Stimulated activated CD8-positive, alpha-beta memory T cell treated with anti-CD3 and anti-CD28 coated beads, Interleukin-15, amount 100 ng/mL, for 24 hours (primary cell): ENCODE data around the gene ITGB7.
A peak's percentile ranks its signal among the peaks of the same experiment; 100 is the strongest.

Experiments
- DNase-seq: peaks from one replicate; pipeline ENCODE4 v3.0.0-alpha.2; 2020; ENCODE audit warnings: low read depth

ITGB7 gene, protein sequence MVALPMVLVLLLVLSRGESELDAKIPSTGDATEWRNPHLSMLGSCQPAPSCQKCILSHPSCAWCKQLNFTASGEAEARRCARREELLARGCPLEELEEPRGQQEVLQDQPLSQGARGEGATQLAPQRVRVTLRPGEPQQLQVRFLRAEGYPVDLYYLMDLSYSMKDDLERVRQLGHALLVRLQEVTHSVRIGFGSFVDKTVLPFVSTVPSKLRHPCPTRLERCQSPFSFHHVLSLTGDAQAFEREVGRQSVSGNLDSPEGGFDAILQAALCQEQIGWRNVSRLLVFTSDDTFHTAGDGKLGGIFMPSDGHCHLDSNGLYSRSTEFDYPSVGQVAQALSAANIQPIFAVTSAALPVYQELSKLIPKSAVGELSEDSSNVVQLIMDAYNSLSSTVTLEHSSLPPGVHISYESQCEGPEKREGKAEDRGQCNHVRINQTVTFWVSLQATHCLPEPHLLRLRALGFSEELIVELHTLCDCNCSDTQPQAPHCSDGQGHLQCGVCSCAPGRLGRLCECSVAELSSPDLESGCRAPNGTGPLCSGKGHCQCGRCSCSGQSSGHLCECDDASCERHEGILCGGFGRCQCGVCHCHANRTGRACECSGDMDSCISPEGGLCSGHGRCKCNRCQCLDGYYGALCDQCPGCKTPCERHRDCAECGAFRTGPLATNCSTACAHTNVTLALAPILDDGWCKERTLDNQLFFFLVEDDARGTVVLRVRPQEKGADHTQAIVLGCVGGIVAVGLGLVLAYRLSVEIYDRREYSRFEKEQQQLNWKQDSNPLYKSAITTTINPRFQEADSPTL

GRCh38 chr12:53207042-53207441, at the start of gene ITGB7:
TSS of gene ITGB7 (minus strand) at chr12:53207251. CDS start at chr12:53200443, 6,808 bp downstream.
- DNase-seq = no peak

- DNase-seq = no peak
These were observed 48.9 kb upstream of the ITGB7 start for GRCh38 chr12:53255996-53256395.

GRCh38 chr12:53254816-53255545, 47.9 kb upstream of the ITGB7 start:
- DNase-seq = no peak

DNA sequence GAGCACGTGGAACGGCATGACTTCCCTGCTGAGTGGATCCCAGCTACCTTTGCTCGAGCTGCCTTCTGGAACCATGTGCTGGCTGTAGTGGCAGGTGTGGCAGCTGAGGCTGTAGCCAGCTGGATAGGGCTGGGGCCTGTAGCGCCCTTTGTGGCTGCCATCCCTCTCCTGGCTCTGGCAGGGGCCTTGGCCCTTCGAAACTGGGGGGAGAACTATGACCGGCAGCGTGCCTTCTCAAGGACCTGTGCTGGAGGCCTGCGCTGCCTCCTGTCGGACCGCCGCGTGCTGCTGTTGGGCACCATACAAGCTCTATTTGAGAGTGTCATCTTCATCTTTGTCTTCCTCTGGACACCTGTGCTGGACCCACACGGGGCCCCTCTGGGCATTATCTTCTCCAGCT, 46.2 kb upstream of the ITGB7 start:
- no peak for DNase-seq

DNA sequence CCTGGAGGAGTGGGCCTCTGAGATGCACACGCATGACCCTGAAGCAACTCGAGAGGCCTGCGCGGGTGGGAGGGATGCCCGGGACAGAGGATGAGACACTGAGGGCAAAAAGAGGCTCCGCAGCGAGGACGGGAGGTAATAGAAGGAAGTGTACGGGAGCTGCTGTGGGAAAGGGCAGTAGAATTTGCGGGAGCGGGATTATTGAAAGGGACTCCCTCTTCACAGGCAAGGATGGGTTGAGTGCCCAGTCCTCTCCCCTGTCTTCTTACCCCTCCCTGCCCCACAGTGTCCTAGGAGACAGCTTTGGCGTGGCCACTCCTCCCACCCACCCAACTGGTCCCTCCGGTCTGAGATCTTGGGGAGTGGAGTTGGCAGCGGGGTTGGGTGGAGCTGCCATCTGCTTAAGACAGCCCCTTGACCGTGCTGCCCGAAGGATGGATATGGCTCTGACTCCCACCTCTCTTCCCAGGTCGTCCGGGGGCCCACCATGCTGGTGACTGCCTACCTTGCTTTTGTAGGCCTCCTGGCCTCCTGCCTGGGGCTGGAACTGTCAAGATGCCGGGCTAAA, 45.4 kb upstream of the ITGB7 start:
- DNase-seq = no peak

GRCh38 chr12:53251477-53252348, 44.7 kb upstream of the ITGB7 start:
- peak; percentile 41 for DNase-seq

GRCh38 chr12:53245286-53245685, 38.2 kb upstream of the ITGB7 start:
- no peak for DNase-seq

DNA sequence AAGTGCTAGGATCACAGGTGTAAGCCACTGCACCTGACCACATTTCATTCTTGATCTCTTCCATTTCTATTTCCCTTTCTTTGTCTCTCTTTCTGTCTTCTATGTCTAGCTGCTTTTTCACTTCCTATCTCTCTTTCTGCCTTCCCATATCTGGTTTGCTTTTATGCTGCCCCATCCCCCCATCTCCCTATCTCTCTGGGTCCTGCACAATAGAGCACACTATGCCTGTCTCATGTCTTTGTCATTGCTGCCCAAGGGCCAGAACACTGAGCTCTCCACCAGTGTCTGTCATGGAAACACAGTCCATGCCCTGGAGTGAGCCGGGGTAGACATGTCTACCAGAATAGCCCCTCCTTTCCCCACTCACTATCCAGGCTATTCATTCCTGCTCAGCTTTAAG, 37.3 kb upstream of the ITGB7 start:
- no peak for DNase-seq

- DNase-seq = no peak
These were observed 34.8 kb upstream of the ITGB7 start for GRCh38 chr12:53241623-53242412.

DNA sequence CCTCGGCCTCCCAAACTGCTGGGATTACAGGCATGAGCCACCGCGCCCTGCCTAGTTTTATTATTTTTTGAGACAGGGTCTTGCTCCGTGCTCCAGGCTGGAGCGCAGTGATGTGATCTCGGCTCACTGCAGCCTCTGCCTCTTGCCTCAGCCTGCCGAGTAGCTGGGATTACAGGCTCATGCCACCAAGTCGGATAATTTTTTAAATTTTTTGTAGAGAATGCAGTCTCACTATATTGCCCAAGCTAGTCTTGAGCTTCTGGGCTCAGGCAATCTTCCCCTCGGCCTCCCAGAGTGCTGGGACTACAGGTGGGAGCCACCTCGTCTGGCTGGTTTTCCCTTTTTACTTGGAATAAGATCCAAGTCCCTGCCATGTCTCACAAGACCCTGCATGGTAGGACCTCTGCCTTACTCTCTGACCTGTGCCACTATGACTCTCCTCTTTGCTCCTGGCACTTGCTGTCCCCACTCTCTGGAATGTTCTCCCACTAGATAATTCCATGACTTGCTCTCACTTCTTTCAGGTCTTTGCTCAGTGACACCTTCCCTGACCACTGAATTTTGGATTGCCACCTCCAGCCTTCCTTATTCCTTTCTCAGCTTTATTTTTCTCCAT, 32.7 kb upstream of the ITGB7 start:
- DNase-seq = no peak

- no peak for DNase-seq
These were observed 29.5 kb upstream of the ITGB7 start for GRCh38 chr12:53236443-53237111.

GRCh38 chr12:53235742-53236442, 28.8 kb upstream of the ITGB7 start:
- no peak for DNase-seq

DNA sequence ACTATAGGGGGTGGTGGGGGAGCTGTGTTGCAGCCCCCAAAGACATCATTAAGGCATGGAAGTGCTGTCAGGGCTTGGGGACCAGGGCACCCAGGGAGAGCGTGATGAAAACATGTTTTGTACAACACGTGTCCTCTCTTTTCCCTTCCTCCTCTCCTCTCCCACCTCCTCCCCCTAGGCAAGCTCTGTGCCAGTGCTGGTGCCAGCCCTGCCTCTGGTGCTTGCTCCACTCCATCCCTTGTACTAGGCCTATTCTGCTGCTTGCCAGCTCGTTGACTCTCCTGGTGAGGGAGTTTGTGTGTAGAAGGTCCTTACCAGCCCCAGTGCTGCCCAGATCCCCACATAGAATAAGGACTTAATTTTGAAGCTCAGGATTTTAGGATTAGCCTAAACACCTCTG, 28.1 kb upstream of the ITGB7 start:
- DNase-seq = no peak

- DNase-seq = no peak
These were observed 27.3 kb upstream of the ITGB7 start for GRCh38 chr12:53234271-53234914.

DNA sequence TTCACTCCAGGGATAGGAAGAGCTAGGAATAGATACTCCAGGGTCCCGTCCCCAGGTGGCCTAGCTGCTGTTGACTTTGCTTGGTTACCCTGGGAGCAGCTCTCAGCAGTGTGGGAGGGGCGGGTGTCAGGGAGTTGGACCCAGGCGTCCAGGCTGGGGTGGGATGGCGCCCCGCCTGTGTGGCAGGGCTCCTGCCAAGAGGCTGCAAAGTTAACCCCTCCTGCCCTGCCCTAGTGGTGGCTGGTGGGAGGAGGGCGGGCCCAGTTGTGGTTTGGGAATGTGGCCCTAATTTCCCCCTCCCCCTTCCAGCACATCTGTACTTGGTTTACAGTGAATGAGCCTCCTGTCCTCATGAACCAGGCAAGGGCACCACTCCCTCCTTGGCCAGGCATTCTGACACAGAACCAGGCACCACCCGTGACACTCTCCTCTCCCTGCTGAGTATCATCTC, 26.6 kb upstream of the ITGB7 start:
- DNase-seq = no peak

DNA sequence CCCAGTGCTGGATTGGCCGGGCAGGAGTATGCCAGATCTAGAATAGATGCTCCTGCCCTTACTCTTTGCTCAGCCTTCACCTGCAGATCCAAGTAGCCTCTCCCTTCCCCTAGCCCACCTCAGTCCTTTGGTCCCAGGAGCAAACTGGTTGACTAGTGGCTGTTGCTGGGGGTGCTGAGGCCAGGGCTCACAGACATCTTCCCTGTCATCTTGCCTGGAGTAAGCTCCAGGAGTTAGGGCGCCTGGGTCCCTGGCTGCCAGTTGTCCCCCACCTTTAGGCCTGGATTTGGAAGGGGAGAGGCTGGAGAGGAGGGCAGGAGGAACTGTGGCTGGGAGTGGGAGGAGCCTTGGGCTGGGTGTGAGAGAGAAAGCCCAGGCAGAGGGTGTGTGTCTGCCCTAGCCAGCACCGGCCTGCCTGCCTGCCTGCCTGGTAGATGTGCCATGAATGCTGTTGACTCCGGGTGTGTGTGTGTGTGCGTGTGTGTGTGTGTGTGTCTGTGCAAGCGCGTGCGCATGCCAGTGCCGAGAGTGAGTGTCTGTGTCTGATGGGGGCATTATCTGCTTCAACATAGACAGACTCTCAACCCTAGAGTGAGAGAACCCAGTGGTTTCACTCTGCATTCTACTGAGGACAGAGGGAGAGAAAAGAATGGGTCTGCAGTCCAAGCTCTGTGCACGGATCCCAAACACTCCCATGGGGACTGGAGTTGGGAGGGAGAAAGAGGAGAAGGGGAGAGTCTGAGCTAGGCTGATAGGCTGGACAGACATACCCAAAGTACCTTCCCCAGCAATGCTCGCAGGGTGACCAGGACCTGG, 25.8 kb upstream of the ITGB7 start:
- DNase-seq = no peak

DNA sequence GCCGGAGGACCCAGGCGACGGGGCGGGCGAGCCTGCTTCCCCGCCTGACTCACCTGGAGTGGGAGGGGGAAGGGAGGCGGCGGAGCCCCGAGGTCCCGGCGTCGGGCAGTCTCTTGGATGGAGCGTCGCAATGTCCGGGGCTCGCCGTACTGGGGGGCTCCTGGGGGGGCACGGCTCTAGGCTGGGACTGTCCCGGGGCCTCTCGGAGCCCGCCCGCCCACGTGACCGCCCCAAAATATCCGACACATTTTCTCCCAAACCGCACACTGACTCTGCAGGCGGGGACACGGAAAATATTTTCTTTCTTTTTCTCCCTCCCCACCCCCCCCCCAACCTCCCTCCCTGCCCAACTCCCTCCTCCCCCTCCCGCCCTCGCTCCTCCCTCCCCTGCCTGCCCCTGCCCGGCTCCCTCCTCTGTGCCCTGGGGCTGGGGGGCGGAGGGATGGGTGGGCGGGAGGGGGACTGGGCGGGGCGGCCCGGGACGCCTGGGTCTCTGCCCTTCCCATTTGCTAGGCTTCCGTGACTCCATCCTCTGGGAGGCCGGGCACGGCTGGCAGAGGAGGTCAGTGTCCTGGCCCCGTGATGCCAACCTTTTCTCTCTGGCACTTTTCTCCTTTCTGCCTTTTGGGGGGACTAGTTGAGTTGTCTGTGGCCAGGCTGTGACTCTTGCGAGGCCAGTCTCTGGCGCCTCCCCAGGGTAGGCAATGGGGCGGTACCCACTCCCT, 25.0 kb upstream of the ITGB7 start, which contains the start of gene RARG:
TSS of gene RARG (minus strand) at position 289 of the 725 bp plus-strand sequence. CDS start 4,664 bp downstream, outside the sequence.
- no peak for DNase-seq
